Parathyroid adenoma (tissue), 2 donors: ENCODE measurements around the gene SLC27A4.

Source experiments
- H2AFZ ChIP-seq: fragments of 300-600 bp; sonication (generic); one replicate; pipeline ENCODE4 v1.7.0; 2017; ENCODE audit warnings: antibody characterized with exemption, mild to moderate bottlenecking
- H3K27ac ChIP-seq: fragments of 300-600 bp; sonication (generic); one replicate; pipeline ENCODE4 v1.7.0; 2017
- H3K27me3 ChIP-seq: fragments of 300-600 bp; sonication (generic); one replicate; pipeline ENCODE4 v1.7.0; 2017; ENCODE audit warnings: low read length; ENCODE audit not compliant: control insufficient read depth, insufficient read depth
- H3K36me3 ChIP-seq: fragments of 300-600 bp; sonication (generic); one replicate; pipeline ENCODE4 v1.7.0; 2017; ENCODE audit warnings: low read length; ENCODE audit not compliant: control insufficient read depth, insufficient read depth
- H3K4me1 ChIP-seq: fragments of 300-600 bp; sonication (generic); one replicate; pipeline ENCODE4 v1.7.0; 2017; ENCODE audit warnings: control low read depth
- H3K4me2 ChIP-seq: fragments of 300-600 bp; sonication (generic); one replicate; pipeline ENCODE4 v1.7.0; 2017; ENCODE audit warnings: low read length
- H3K4me3 ChIP-seq: fragments of 300-600 bp; sonication (generic); one replicate; pipeline ENCODE4 v1.7.0; 2017; ENCODE audit warnings: low read depth, low read length
- H3K79me2 ChIP-seq: fragments of 300-600 bp; sonication (generic); one replicate; pipeline ENCODE4 v1.7.0; 2017; ENCODE audit warnings: control low read depth
- H3K9ac ChIP-seq: fragments of 300-600 bp; sonication (generic); one replicate; pipeline ENCODE4 v1.7.0; 2017; ENCODE audit warnings: mild to moderate bottlenecking
- H3K9me3 ChIP-seq: fragments of 300-600 bp; sonication (generic); one replicate; pipeline ENCODE4 v1.7.0; 2017; ENCODE audit warnings: low read length; ENCODE audit not compliant: control insufficient read depth
- TF ChIP-seq, protein P1 (sequence below): fragments of 300-600 bp; sonication (generic); IDR thresholded peaks from one replicate; pipeline ENCODE4 v1.7.0; 2017; ENCODE audit warnings: antibody characterized with exemption, mild to moderate bottlenecking
- donor health status: primary hyperparathyroidism.

Gene SLC27A4

DNA sequence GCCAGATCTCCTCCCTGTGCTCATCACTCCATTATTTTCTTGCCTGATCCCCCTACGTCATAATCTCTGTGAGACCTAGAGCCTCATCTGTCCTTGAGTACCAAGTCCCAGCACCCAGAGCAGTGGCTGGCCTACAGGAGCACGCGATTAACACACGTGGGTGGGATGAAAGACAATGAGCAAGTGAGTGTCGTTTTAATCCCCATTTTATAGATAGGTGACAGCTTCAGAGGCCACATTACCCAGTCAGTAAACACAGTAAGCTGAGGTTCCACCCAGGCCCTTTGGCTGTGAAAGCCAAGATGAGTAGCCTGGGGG, 35.4 kb upstream of the SLC27A4 start:
- TF ChIP-seq, protein P1, sequence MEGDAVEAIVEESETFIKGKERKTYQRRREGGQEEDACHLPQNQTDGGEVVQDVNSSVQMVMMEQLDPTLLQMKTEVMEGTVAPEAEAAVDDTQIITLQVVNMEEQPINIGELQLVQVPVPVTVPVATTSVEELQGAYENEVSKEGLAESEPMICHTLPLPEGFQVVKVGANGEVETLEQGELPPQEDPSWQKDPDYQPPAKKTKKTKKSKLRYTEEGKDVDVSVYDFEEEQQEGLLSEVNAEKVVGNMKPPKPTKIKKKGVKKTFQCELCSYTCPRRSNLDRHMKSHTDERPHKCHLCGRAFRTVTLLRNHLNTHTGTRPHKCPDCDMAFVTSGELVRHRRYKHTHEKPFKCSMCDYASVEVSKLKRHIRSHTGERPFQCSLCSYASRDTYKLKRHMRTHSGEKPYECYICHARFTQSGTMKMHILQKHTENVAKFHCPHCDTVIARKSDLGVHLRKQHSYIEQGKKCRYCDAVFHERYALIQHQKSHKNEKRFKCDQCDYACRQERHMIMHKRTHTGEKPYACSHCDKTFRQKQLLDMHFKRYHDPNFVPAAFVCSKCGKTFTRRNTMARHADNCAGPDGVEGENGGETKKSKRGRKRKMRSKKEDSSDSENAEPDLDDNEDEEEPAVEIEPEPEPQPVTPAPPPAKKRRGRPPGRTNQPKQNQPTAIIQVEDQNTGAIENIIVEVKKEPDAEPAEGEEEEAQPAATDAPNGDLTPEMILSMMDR = no peak
- Histone ChIP-seq H3K27ac (no peak overlapping the region), H3K36me3 (no peaks in the 10 kb centered on the region), H3K9ac (no peak overlapping the region), H3K9me3 (no peaks in the 10 kb centered on the region), H3K4me3 (no peak overlapping the region), H3K4me2 (no peak overlapping the region), H2AFZ (no peak overlapping the region), H3K4me1 (no peaks in the 10 kb centered on the region), H3K27me3 (no peaks in the 10 kb centered on the region), H3K79me2 (no peaks in the 10 kb centered on the region)

DNA sequence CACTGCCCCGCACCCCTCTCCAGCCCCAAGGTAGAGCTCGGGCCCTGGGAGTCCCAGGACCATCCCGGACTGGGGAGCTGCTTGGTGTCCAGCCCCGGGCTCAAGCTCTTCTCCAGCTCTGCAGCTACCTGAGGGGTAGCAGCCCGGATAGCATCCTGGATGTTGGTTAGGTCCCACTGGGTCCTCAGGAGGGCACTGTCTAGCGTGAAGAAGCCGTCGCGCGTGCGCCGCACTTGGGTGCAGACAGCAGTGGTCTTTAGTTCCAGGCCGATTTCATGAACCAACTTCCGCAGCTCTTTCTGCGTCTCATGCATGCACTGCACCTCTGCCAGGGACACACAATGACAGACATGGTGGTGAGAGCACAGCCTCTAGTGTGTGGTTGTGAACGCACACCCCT, 30.8 kb upstream of the SLC27A4 start:
- Histone ChIP-seq H3K4me1 (no peaks in the 10 kb centered on the region), H3K4me3 (no peak overlapping the region), H3K27ac (no peak overlapping the region), H3K36me3 (no peaks in the 10 kb centered on the region), H2AFZ (no peak overlapping the region), H3K27me3 (no peaks in the 10 kb centered on the region), H3K9me3 (no peaks in the 10 kb centered on the region), H3K79me2 (no peaks in the 10 kb centered on the region), H3K4me2 (no peak overlapping the region), H3K9ac (no peak overlapping the region)
- TF ChIP-seq, protein P1 = no peak

DNA sequence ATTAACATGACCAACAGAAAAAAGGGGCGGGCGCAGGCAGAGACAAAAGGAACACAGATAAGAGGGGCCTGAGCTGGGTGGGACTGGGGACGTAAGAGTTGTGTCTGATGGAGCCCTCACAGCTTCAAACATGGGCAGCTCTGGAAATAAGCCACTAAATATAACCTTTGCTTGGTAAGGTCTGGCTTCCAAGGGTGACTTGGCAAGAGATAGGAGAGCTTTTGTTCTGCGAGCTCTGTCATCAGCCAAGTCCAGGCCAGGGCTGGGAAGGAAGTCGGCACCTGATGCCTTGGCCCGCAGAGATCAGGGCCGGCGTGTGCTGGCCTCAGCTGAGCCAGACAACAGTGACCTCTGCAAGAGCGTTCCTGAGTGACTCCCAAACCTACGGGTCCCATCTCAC, 29.9 kb upstream of the SLC27A4 start:
- TF ChIP-seq, protein P1 = no peak
- no peak overlapping the region for H3K4me3 ChIP-seq
- no peak overlapping the region for H3K27ac ChIP-seq
- no peaks in the 10 kb centered on the region for H3K27me3 ChIP-seq
- H3K9me3 ChIP-seq = no peaks in the 10 kb centered on the region
- H3K36me3 ChIP-seq = no peaks in the 10 kb centered on the region
- H3K4me2 ChIP-seq = no peak overlapping the region
- H3K79me2 ChIP-seq = no peaks in the 10 kb centered on the region
- H3K4me1 ChIP-seq = no peaks in the 10 kb centered on the region
- H3K9ac ChIP-seq = no peak overlapping the region
- H2AFZ ChIP-seq = no peak overlapping the region

DNA sequence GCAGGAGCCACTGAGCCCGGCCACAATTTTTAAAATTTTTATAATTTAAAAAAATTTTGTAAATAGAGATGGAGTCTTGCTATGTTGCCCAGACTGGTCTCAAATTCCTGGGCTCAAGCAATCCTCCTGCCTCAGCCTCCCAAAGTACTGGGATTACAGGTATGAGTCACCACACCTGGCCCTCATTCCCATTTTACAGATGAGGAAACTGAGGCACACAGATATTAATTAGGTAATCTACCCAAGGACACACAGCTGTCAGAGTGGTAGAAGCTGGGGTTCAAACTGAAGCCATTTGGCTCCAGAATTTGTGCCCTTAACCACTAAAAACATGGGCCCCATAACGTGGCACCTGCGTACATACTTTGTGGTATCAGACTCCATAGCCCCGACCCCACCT, 25.6 kb upstream of the SLC27A4 start:
- Histone ChIP-seq H3K27ac (no peak overlapping the region), H3K9ac (no peak overlapping the region), H3K4me3 (no peak overlapping the region), H2AFZ (no peak overlapping the region), H3K4me1 (no peaks in the 10 kb centered on the region), H3K9me3 (no peaks in the 10 kb centered on the region), H3K79me2 (no peaks in the 10 kb centered on the region), H3K27me3 (no peaks in the 10 kb centered on the region), H3K4me2 (no peak overlapping the region), H3K36me3 (no peaks in the 10 kb centered on the region)
- TF ChIP-seq, protein P1 = no peak

DNA sequence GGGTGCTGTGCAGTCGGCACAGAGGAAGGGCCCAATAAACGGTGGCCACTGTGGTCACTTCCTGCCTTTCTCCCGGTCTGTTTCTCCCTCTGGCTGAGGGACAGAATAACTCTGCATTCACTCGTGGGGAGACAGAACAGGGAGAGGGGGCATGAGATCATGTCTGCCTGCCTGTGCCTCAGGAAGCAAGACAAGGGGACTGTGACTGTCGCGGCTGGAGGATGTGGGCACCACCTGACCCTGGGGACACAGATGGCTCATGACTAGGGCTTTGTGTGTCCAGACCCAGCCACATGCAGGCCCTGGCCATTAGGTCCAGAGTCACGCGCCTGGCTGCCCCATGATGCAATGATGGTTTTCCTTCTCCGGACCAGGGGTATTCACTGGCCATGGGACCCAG, 23.9 kb upstream of the SLC27A4 start:
- Histone ChIP-seq H2AFZ (no peak overlapping the region), H3K4me3 (no peak overlapping the region)

More for the DNA sequence above, 23.9 kb upstream of the SLC27A4 start:
- H3K4me1 ChIP-seq = peaks cover under 1% of the 10 kb centered on the region
- TF ChIP-seq, protein P1 = no peak
- H3K9ac ChIP-seq = no peak overlapping the region
- no peaks in the 10 kb centered on the region for H3K27me3 ChIP-seq
- no peak overlapping the region for H3K4me2 ChIP-seq
- H3K36me3 ChIP-seq = no peaks in the 10 kb centered on the region
- H3K79me2 ChIP-seq = no peaks in the 10 kb centered on the region
- no peak overlapping the region for H3K27ac ChIP-seq
- H3K9me3 ChIP-seq = no peaks in the 10 kb centered on the region
